DMS153 treated with DMSO at 0.1 percent for 48 hours (cell line): ENCODE results near the gene PPP1R12C.
A peak's percentile ranks its signal among the peaks of the same experiment; 100 is the strongest.
"Not testable (repeated sequence)": the region's sequence is repeated elsewhere in the genome, so short reads cannot be mapped to it uniquely, and the experiment has no call there.

Experiments
- DNase-seq: peaks from one replicate; lab custom pipeline; 2025; ENCODE audit not compliant: unreplicated experiment; lab: John Stamatoyannopoulos, UW

PPP1R12C gene

GRCh38 chr19:55076321-55076720, 41.1 kb downstream of the PPP1R12C start:
- DNase-seq = no peak

GRCh38 chr19:55075371-55075998, 42.0 kb downstream of the PPP1R12C start, which contains the start of gene EPS8L1:
Gene EPS8L1, plus strand, starts transcription at chr19:55075869. Its CDS starts 576 bp downstream, at chr19:55076445.
- no peak for DNase-seq

- no peak for DNase-seq
Measured at GRCh38 chr19:55071913-55072312, 45.5 kb downstream of the PPP1R12C start.

GRCh38 chr19:55071129-55071502, 46.3 kb downstream of the PPP1R12C start:
- DNase-seq = no peak

GRCh38 chr19:55070466-55071128, 46.8 kb downstream of the PPP1R12C start:
- no peak for DNase-seq

GRCh38 chr19:55069865-55070197, 47.6 kb downstream of the PPP1R12C start:
- no peak for DNase-seq

GRCh38 chr19:55068950-55069864, 48.2 kb downstream of the PPP1R12C start:
- peak; percentile 29 for DNase-seq

- no peak for DNase-seq
Measured at GRCh38 chr19:55067869-55068268, 49.6 kb downstream of the PPP1R12C start.

- no peak for DNase-seq
Measured at GRCh38 chr19:55066107-55066709, 51.2 kb downstream of the PPP1R12C start.

- not testable (repeated sequence) for DNase-seq
Measured at GRCh38 chr19:55065516-55065915, 51.9 kb downstream of the PPP1R12C start.

GRCh38 chr19:55063492-55063843, 54.0 kb downstream of the PPP1R12C start:
- DNase-seq = no peak

- DNase-seq = peak; percentile 88
Measured at GRCh38 chr19:55062735-55063491, 54.5 kb downstream of the PPP1R12C start, which contains the start of gene RDH13. Gene RDH13, minus strand, starts transcription at chr19:55063148. Its CDS starts 116 bp downstream, at chr19:55063032.

- DNase-seq = not testable (repeated sequence)
Measured at GRCh38 chr19:55060287-55060686, 57.1 kb downstream of the PPP1R12C start.

- DNase-seq = no peak
Measured at GRCh38 chr19:55058781-55059610, 58.4 kb downstream of the PPP1R12C start.

GRCh38 chr19:55056827-55057226, 60.6 kb downstream of the PPP1R12C start:
- no peak for DNase-seq

GRCh38 chr19:55053735-55054134, 63.7 kb downstream of the PPP1R12C start:
- DNase-seq = no peak

GRCh38 chr19:55050749-55051532, 66.5 kb downstream of the PPP1R12C start:
- no peak for DNase-seq

- DNase-seq = no peak
Measured at GRCh38 chr19:55048446-55048845, 69.0 kb downstream of the PPP1R12C start.

- no peak for DNase-seq
Measured at GRCh38 chr19:55047951-55048350, 69.5 kb downstream of the PPP1R12C start.
